ENCODE data around the gene NAV2.

NAV2 gene

GRCh38 chr11:19686234-19686633 lies 26.4 kb upstream of the NAV2 start:
- no peak for DNase-seq

- DNase-seq = no peak
Observed at GRCh38 chr11:19687392-19687791, 25.2 kb upstream of the NAV2 start.

- no peak for DNase-seq
Observed at GRCh38 chr11:19689281-19690000, 23.2 kb upstream of the NAV2 start.

GRCh38 chr11:19690885-19691284 lies 21.8 kb upstream of the NAV2 start:
- DNase-seq = no peak

- DNase-seq = no peak
Observed at GRCh38 chr11:19691815-19692500, 20.7 kb upstream of the NAV2 start.

GRCh38 chr11:19693146-19693545 lies 19.5 kb upstream of the NAV2 start:
- no peak for DNase-seq

GRCh38 chr11:19694796-19695345 lies 17.8 kb upstream of the NAV2 start:
- DNase-seq = no peak

GRCh38 chr11:19696073-19696472 lies 16.6 kb upstream of the NAV2 start:
- no peak for DNase-seq

GRCh38 chr11:19696904-19697303 lies 15.7 kb upstream of the NAV2 start:
- DNase-seq = no peak

- no peak for DNase-seq
Observed at GRCh38 chr11:19697721-19698121, 14.9 kb upstream of the NAV2 start.

- DNase-seq = no peak
Observed at GRCh38 chr11:19698493-19699292, 13.9 kb upstream of the NAV2 start.

GRCh38 chr11:19701421-19701820 lies 11.2 kb upstream of the NAV2 start:
- DNase-seq = no peak

- DNase-seq = no peak
Observed at GRCh38 chr11:19702620-19703019, 10.0 kb upstream of the NAV2 start.

- no peak for DNase-seq
Observed at GRCh38 chr11:19703211-19703610, 9.4 kb upstream of the NAV2 start.

GRCh38 chr11:19704213-19704612 lies 8.4 kb upstream of the NAV2 start:
- no peak for DNase-seq

- no peak for DNase-seq
Observed at GRCh38 chr11:19705936-19706335, 6.7 kb upstream of the NAV2 start.

GRCh38 chr11:19711911-19712280 lies 741 bp upstream of the NAV2 start:
- no peak for DNase-seq

- DNase-seq = no peak
Observed at GRCh38 chr11:19713196-19714021, 772 bp downstream of the NAV2 start.

GRCh38 chr11:19714022-19714386 lies 1.4 kb downstream of the NAV2 start:
- no peak for DNase-seq

GRCh38 chr11:19714387-19715363 lies 2.0 kb downstream of the NAV2 start:
- no peak for DNase-seq

GRCh38 chr11:19715373-19715772 lies 2.7 kb downstream of the NAV2 start:
- DNase-seq = no peak

- no peak for DNase-seq
Observed at GRCh38 chr11:19718051-19718450, 5.4 kb downstream of the NAV2 start.
